ENCODE measurements around the gene TCF7L2. TPM values are rescaled to one million over a fixed set of nuclear protein-coding genes. Genes with fewer than 3 reads are reported as not detected.
A peak's percentile ranks its signal among the peaks of the same experiment; 100 is the strongest.

TCF7L2 gene
- total and polyA plus RNA-seq, 4 donors: 9.1 to 32.3 (median 21.4) TPM

DNA sequence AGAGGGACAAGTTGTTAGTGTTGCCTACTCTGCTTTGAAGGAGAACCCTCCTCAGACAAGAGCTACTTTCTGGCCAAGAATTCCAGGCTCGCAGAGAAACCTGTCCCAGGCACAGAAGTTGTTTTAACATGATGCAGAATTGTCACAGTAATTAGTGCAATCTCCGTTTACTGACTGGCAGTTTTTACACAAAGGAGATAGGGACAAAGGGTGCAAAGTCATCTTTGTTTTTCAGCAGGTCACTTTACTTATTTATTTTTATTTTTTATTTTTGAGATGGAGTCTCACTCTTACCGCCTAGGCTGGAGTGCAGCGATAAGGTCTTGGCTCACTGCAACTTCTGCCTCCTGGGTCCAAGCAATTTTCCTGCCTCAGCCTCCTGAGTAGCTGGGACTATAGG lies 12.3 kb downstream of the TCF7L2 start:
- Histone ChIP-seq H3K27ac (ENCODE audit: low read depth in 1 of 2, low read length in 1 of 2) (no peak overlapping the region), H3K9ac (ENCODE audit: insufficient read depth in 1 of 2, low read length in 2 of 2) (no peak overlapping the region), H3K36me3 (ENCODE audit: control insufficient read depth in 4 of 4, insufficient read depth in 4 of 4, low read length in 4 of 4) (peaks cover 0 to 24% (median 4%) of the 10 kb centered on the region in 4 donors), H3K4me1 (ENCODE audit: control insufficient read depth in 5 of 5, insufficient read depth in 5 of 5, low read length in 5 of 5) (peaks cover 11 to 54% (median 23%) of the 10 kb centered on the region in 5 donors), H3K4me3 (no peak overlapping the region), H3K9me3 (ENCODE audit: control insufficient read depth in 4 of 4, insufficient read depth in 3 of 4, low read length in 3 of 4) (no peaks in the 10 kb centered on the region), H3K27me3 (ENCODE audit: control insufficient read depth in 3 of 3, insufficient read depth in 3 of 3, low read length in 2 of 3) (no peaks in the 10 kb centered on the region)
- DNase-seq: no peak
- WGBS, 2 donors: 82 to 88% methylated on average over 4 of the region's 4 CpGs
- no peak for ATAC-seq (ENCODE audit: insufficient read depth, low FRiP score)
- TF ChIP-seq, protein P1, sequence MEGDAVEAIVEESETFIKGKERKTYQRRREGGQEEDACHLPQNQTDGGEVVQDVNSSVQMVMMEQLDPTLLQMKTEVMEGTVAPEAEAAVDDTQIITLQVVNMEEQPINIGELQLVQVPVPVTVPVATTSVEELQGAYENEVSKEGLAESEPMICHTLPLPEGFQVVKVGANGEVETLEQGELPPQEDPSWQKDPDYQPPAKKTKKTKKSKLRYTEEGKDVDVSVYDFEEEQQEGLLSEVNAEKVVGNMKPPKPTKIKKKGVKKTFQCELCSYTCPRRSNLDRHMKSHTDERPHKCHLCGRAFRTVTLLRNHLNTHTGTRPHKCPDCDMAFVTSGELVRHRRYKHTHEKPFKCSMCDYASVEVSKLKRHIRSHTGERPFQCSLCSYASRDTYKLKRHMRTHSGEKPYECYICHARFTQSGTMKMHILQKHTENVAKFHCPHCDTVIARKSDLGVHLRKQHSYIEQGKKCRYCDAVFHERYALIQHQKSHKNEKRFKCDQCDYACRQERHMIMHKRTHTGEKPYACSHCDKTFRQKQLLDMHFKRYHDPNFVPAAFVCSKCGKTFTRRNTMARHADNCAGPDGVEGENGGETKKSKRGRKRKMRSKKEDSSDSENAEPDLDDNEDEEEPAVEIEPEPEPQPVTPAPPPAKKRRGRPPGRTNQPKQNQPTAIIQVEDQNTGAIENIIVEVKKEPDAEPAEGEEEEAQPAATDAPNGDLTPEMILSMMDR (IDR thresholded peaks at IDR 0.05; ENCODE audit: control extremely low read depth, extremely low read depth): no peak

DNA sequence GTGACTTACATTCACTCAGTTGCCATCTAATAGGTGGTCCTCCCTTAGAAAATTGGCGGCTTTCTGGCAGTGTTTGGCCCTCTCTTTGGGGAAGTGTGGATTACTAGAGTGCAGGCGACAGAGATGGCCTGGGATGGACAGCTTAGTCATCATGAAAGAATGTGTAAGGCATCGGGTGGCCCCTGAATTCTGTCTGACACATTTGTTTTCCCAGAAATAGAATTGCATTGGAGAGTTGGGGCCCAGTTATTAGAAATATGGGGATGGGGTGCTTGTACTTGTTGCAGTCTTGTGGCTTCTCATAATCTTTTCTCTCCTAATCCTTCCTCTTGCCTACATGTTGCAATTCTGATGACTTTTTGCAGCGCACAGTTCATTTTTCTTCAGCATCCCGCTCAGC lies 13.8 kb downstream of the TCF7L2 start:
- Histone ChIP-seq H3K4me1 (ENCODE audit: control insufficient read depth in 5 of 5, insufficient read depth in 5 of 5, low read length in 5 of 5) (peaks cover 7 to 40% (median 21%) of the 10 kb centered on the region in 5 donors), H3K27me3 (ENCODE audit: control insufficient read depth in 3 of 3, insufficient read depth in 3 of 3, low read length in 2 of 3) (no peaks in the 10 kb centered on the region), H3K4me3 (no peak overlapping the region), H3K36me3 (ENCODE audit: control insufficient read depth in 4 of 4, insufficient read depth in 4 of 4, low read length in 4 of 4) (peaks cover 0 to 24% (median 5%) of the 10 kb centered on the region in 4 donors), H3K27ac (ENCODE audit: low read depth in 1 of 2, low read length in 1 of 2) (no peak overlapping the region), H3K9me3 (ENCODE audit: control insufficient read depth in 4 of 4, insufficient read depth in 3 of 4, low read length in 3 of 4) (no peaks in the 10 kb centered on the region), H3K9ac (ENCODE audit: insufficient read depth in 1 of 2, low read length in 2 of 2) (no peak overlapping the region)
- 43 to 63% methylated on average over 5 of the region's 5 CpGs for WGBS, 2 donors
- TF ChIP-seq, protein P1 (IDR thresholded peaks at IDR 0.05; ENCODE audit: control extremely low read depth, extremely low read depth): no peak
- DNase-seq (peak; percentile 33 to 50 (median 38)), ATAC-seq (ENCODE audit: insufficient read depth, low FRiP score) (no peak)

DNA sequence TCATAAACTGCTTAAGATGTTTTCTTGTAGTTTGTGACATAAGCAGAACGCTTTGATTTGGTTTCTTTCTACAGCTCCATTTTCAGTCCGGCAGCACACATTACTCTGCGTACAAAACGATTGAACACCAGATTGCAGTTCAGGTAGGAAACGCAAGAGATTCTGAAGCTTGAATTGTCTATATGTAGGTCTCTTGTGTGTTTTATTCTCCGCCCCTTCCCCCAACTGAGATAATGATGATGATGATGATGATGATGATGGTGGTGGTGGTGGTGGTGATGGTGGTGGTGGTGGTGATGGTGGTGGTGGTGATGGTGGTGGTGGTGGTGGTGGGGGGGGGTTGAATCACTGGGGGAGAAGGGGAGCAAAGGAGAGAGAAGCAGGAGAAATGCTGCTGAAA lies 14.4 kb downstream of the TCF7L2 start:
- 92% methylated on average over 6 of the region's 6 CpGs for WGBS, 2 donors
- Histone ChIP-seq H3K4me1 (ENCODE audit: control insufficient read depth in 5 of 5, insufficient read depth in 5 of 5, low read length in 5 of 5) (peaks cover 4 to 34% (median 18%) of the 10 kb centered on the region in 5 donors), H3K27me3 (ENCODE audit: control insufficient read depth in 3 of 3, insufficient read depth in 3 of 3, low read length in 2 of 3) (no peaks in the 10 kb centered on the region), H3K36me3 (ENCODE audit: control insufficient read depth in 4 of 4, insufficient read depth in 4 of 4, low read length in 4 of 4) (peaks cover 0 to 28% (median 6%) of the 10 kb centered on the region in 4 donors), H3K4me3 (no peak overlapping the region), H3K27ac (ENCODE audit: low read depth in 1 of 2, low read length in 1 of 2) (no peak overlapping the region), H3K9ac (ENCODE audit: insufficient read depth in 1 of 2, low read length in 2 of 2) (no peak overlapping the region), H3K9me3 (ENCODE audit: control insufficient read depth in 4 of 4, insufficient read depth in 3 of 4, low read length in 3 of 4) (no peaks in the 10 kb centered on the region)
- no peak for ATAC-seq (ENCODE audit: insufficient read depth, low FRiP score)
- no peak for DNase-seq
- TF ChIP-seq, protein P1 (IDR thresholded peaks at IDR 0.05; ENCODE audit: control extremely low read depth, extremely low read depth): no peak
